Heart left ventricle (tissue), 13 donors: ENCODE measurements around the gene MAFG.

Experiments used
- CTCF ChIP-seq, 12 donors: fragments of 200-600 bp; sonication (generic) in 4 of 12; IDR thresholded peaks; one replicate each; pipeline versions ENCODE4 v1.5.0 to v1.8.0; 2018 to 2022; ENCODE audit warnings: antibody characterized with exemption in 12 of 12, mild to moderate bottlenecking in 5 of 12
- POLR2A ChIP-seq, 2 donors: fragments of 450-650 bp; IDR thresholded peaks; one replicate each; pipeline ENCODE4 v1.6.1; 2017; ENCODE audit warnings: antibody characterized with exemption in 2 of 2, mild to moderate bottlenecking in 2 of 2, moderate library complexity in 2 of 2
- donor health status: ischemic (EF 13 %, LVEDD 7.1; RV severe dilation, severe dysfunction).
- donor health status: DM: no; HTN: yes; CAD: no.
- donor health status: DM: no; HTN: no; CAD: no.
- donor health status: ischemic (EF 25% LVEDD 6.9; RV normal size, moderate dysfunction).
- donor health status: ischemic (EF 25% LVEDD 5.7; RV mildly dilated, moderate dysfunction).
- donor health status: ischemic (EF 35%, LVEDD 5.7; RV mildly dilated, moderate dysfunction).
- donor health status: nonischemic (EF 11% LVEDD 7.7; RV severe dilation, severe dysfunction).
- donor health status: DM: yes; HTN: yes; CAD: no.
- donor health status: PGD.
- donor health status: ischemic (EF 29% LVEDD 5.4; RV normal size, mild dysfunction).
- donor health status: nonischemic (EF 23%, LVEDD 6.1; RV moderate dilation, normal function).

GRCh38 chr17:81909231-81909630 lies 18.3 kb downstream of the MAFG start:
- TF ChIP-seq POLR2A (IDR thresholded peaks at IDR 0.05) (no peak), CTCF (IDR thresholded peaks at IDR 0.05) (no peak)
